ENCODE data around the gene C1QTNF9B.
"Not testable (repeated sequence)": the region's sequence is repeated elsewhere in the genome, so short reads cannot be mapped to it uniquely, and the experiment has no call there.

C1QTNF9B gene

GRCh38 chr13:23889615-23890607 is 7.4 kb downstream of the C1QTNF9B start:
- Histone ChIP-seq H3K9me3 (ENCODE audit: control insufficient read depth, low read depth, low read length) (no peaks in the 10 kb centered on the region), H3K4me1 (ENCODE audit: control insufficient read depth, low read depth, low read length) (peaks cover 14% of the 10 kb centered on the region), H3K27me3 (ENCODE audit: control insufficient read depth, insufficient read depth, low read length) (no peaks in the 10 kb centered on the region), H3K36me3 (ENCODE audit: control insufficient read depth, low read depth, low read length) (peaks cover 2% of the 10 kb centered on the region), H3K4me3 (ENCODE audit: low read length) (peak overlapping the region; percentile 42), H3K27ac (ENCODE audit: low read length) (no peak overlapping the region), H3K9ac (ENCODE audit: low read length) (no peak overlapping the region)

GRCh38 chr13:23888658-23889614 is 8.4 kb downstream of the C1QTNF9B start, which contains the start of gene MIPEP:
Gene MIPEP (minus strand): TSS chr13:23889400. CDS start chr13:23889320, 80 bp downstream.
- H3K9ac ChIP-seq (ENCODE audit: low read length) = peak within 1 kb of the TSS; percentile 83
- H3K36me3 ChIP-seq (ENCODE audit: control insufficient read depth, low read depth, low read length) = peaks cover 2% of the 10 kb centered on the region
- peaks cover 14% of the 10 kb centered on the region for H3K4me1 ChIP-seq (ENCODE audit: control insufficient read depth, low read depth, low read length)
- no peaks in the 10 kb centered on the region for H3K9me3 ChIP-seq (ENCODE audit: control insufficient read depth, low read depth, low read length)
- peak within 1 kb of the TSS; percentile 65 for H3K27ac ChIP-seq (ENCODE audit: low read length)
- no peaks in the 10 kb centered on the region for H3K27me3 ChIP-seq (ENCODE audit: control insufficient read depth, insufficient read depth, low read length)
- H3K4me3 ChIP-seq (ENCODE audit: low read length) = peak within 1 kb of the TSS; percentile 97

- H3K27ac ChIP-seq (ENCODE audit: low read length); H3K9ac ChIP-seq (ENCODE audit: low read length); H3K36me3 ChIP-seq (ENCODE audit: control insufficient read depth, low read depth, low read length); H3K4me1 ChIP-seq (ENCODE audit: control insufficient read depth, low read depth, low read length); H3K9me3 ChIP-seq (ENCODE audit: control insufficient read depth, low read depth, low read length); H3K4me3 ChIP-seq (ENCODE audit: low read length); H3K27me3 ChIP-seq (ENCODE audit: control insufficient read depth, insufficient read depth, low read length): not testable (repeated sequence)
Observed at GRCh38 chr13:23884361-23884760, 12.9 kb downstream of the C1QTNF9B start.

GRCh38 chr13:23883255-23883654 is 14.0 kb downstream of the C1QTNF9B start:
- Histone ChIP-seq H3K9ac (ENCODE audit: low read length) (no peak overlapping the region), H3K4me1 (ENCODE audit: control insufficient read depth, low read depth, low read length) (peaks cover 5% of the 10 kb centered on the region), H3K9me3 (ENCODE audit: control insufficient read depth, low read depth, low read length) (no peaks in the 10 kb centered on the region), H3K27ac (ENCODE audit: low read length) (no peak overlapping the region), H3K27me3 (ENCODE audit: control insufficient read depth, insufficient read depth, low read length) (no peaks in the 10 kb centered on the region), H3K4me3 (ENCODE audit: low read length) (no peak overlapping the region), H3K36me3 (ENCODE audit: control insufficient read depth, low read depth, low read length) (peaks cover 9% of the 10 kb centered on the region)

GRCh38 chr13:23881402-23881800 is 15.9 kb downstream of the C1QTNF9B start:
- not testable (repeated sequence) for H3K27me3 ChIP-seq (ENCODE audit: control insufficient read depth, insufficient read depth, low read length); H3K4me3 ChIP-seq (ENCODE audit: low read length); H3K9ac ChIP-seq (ENCODE audit: low read length); H3K9me3 ChIP-seq (ENCODE audit: control insufficient read depth, low read depth, low read length); H3K4me1 ChIP-seq (ENCODE audit: control insufficient read depth, low read depth, low read length); H3K27ac ChIP-seq (ENCODE audit: low read length)
- peaks cover 14% of the 10 kb centered on the region for H3K36me3 ChIP-seq (ENCODE audit: control insufficient read depth, low read depth, low read length)

DNA sequence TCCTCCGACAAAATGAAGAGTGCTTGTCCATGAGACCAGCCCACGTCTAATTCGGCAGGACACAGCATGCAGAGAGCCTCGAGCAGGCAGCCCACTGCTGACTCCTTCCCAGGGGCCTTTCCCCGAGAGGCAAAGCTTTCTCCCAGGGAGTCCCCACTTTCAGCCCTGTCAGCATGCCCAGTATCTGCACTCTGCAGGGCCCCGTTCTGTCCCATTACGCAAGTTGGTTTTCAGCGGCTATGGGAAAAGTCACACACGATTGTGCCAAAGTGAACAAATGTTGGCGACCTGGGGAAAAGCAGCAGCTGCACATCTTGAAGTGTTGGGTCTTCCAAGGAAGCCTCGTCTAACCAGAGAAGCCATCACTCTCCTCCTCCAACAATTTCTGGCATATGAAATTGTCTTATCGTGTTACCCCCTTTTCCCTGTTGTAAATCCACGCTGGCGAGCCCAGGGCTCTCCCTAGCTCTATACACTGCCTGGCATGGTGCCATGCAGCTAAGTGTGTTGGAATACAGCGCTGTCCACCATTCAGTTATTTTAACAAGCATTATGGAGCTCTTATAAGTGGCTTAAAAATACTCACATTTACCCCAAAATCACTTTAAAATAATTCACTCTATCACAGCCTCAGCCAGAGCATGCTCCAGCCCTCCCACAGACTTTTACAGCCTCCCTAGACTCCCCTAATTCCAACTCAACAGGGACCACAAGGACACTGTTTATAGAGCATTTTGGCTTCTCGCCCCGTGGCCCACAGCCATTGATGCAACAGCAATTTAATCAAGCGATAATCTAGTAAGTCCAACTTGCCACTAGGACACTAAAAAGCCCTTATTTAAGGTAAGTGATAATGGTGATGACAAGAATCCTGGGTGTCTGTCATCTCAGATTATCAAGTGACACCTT is 16.6 kb downstream of the C1QTNF9B start:
- not testable (repeated sequence) for H3K9me3 ChIP-seq (ENCODE audit: control insufficient read depth, low read depth, low read length); H3K27ac ChIP-seq (ENCODE audit: low read length); H3K27me3 ChIP-seq (ENCODE audit: control insufficient read depth, insufficient read depth, low read length); H3K4me1 ChIP-seq (ENCODE audit: control insufficient read depth, low read depth, low read length); H3K4me3 ChIP-seq (ENCODE audit: low read length); H3K9ac ChIP-seq (ENCODE audit: low read length)
- H3K36me3 ChIP-seq (ENCODE audit: control insufficient read depth, low read depth, low read length) = peaks cover 14% of the 10 kb centered on the region

DNA sequence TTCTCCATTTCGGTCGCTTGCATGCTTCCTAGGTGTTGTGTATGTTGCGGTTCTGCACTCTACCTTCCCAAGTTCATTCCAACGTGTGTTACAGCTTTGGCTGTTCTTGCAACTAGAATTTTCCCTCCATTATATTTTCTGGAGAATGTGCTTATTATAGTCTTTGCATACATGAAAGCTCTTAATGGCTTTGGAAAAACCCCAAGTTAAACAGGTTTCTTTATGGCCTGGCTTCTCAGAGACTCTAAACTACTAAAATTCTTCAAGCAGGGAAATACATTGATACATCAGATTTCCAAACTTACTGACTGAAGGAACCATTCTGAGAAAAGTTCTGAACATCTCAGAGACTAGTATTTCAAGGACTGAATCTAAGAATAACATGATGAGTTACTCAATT is 20.0 kb downstream of the C1QTNF9B start:
- H3K9ac ChIP-seq (ENCODE audit: low read length) = no peak overlapping the region
- no peaks in the 10 kb centered on the region for H3K9me3 ChIP-seq (ENCODE audit: control insufficient read depth, low read depth, low read length)
- H3K27ac ChIP-seq (ENCODE audit: low read length) = no peak overlapping the region
- H3K27me3 ChIP-seq (ENCODE audit: control insufficient read depth, insufficient read depth, low read length) = no peaks in the 10 kb centered on the region
- no peaks in the 10 kb centered on the region for H3K4me1 ChIP-seq (ENCODE audit: control insufficient read depth, low read depth, low read length)
- H3K4me3 ChIP-seq (ENCODE audit: low read length) = no peak overlapping the region
- peaks cover 11% of the 10 kb centered on the region for H3K36me3 ChIP-seq (ENCODE audit: control insufficient read depth, low read depth, low read length)

DNA sequence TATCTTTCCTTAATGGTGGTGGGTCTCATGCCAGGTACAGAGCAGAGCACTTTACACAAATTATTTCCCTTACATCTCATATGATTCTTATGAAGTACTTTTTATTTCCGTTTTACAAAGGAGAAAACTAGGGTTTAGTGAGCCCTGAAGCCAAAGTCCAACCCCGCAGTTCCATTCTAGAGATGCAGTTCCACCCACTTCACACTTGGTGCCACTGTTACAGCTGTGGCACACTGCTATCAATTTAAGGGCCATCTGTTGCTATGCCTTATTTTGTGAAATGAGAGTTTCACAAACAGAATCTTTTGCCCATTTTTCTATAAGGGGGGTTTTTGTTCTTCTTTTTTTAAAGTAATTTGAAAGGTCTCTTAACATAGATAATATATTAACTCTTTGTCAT is 21.0 kb downstream of the C1QTNF9B start:
- Histone ChIP-seq H3K9ac (ENCODE audit: low read length) (no peak overlapping the region), H3K4me3 (ENCODE audit: low read length) (no peak overlapping the region), H3K27me3 (ENCODE audit: control insufficient read depth, insufficient read depth, low read length) (no peaks in the 10 kb centered on the region), H3K9me3 (ENCODE audit: control insufficient read depth, low read depth, low read length) (no peaks in the 10 kb centered on the region), H3K36me3 (ENCODE audit: control insufficient read depth, low read depth, low read length) (peaks cover 11% of the 10 kb centered on the region), H3K4me1 (ENCODE audit: control insufficient read depth, low read depth, low read length) (no peaks in the 10 kb centered on the region), H3K27ac (ENCODE audit: low read length) (no peak overlapping the region)

DNA sequence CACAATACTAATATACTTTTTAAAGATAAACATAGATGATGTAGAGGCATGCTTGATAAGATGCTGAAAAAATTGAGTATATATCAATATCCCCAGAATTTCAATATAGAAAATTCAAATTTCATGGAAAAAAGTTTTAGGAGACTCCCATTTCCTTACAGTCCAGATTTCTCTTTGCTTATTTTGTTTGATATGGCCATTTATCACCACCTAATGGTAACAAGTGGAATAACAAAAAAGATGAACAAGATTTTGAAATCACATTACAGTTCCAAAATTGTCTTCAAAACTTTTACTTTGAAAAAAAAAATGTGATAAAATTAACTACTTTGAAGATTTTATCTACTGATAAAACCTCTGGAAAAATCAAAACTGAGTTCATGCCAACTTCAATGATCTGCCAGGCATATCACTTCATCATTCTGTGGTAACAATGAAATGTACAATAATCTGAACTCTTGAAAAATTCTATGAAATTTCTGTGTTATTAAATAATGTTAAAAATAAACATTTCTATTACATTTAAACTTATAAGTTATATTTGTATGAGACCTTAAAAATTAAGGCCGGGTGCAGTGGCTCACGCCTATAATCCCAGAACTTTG is 25.6 kb downstream of the C1QTNF9B start:
- H3K27ac ChIP-seq (ENCODE audit: low read length) = no peak overlapping the region
- no peaks in the 10 kb centered on the region for H3K4me1 ChIP-seq (ENCODE audit: control insufficient read depth, low read depth, low read length)
- H3K36me3 ChIP-seq (ENCODE audit: control insufficient read depth, low read depth, low read length) = peaks cover 4% of the 10 kb centered on the region
- no peaks in the 10 kb centered on the region for H3K9me3 ChIP-seq (ENCODE audit: control insufficient read depth, low read depth, low read length)
- no peaks in the 10 kb centered on the region for H3K27me3 ChIP-seq (ENCODE audit: control insufficient read depth, insufficient read depth, low read length)
- H3K9ac ChIP-seq (ENCODE audit: low read length) = no peak overlapping the region
- no peak overlapping the region for H3K4me3 ChIP-seq (ENCODE audit: low read length)

GRCh38 chr13:23870356-23871140 is 26.8 kb downstream of the C1QTNF9B start:
- H3K27me3 ChIP-seq (ENCODE audit: control insufficient read depth, insufficient read depth, low read length) = no peaks in the 10 kb centered on the region
- no peak overlapping the region for H3K27ac ChIP-seq (ENCODE audit: low read length)
- H3K36me3 ChIP-seq (ENCODE audit: control insufficient read depth, low read depth, low read length) = peaks cover 4% of the 10 kb centered on the region
- no peaks in the 10 kb centered on the region for H3K4me1 ChIP-seq (ENCODE audit: control insufficient read depth, low read depth, low read length)
- H3K9ac ChIP-seq (ENCODE audit: low read length) = no peak overlapping the region
- H3K9me3 ChIP-seq (ENCODE audit: control insufficient read depth, low read depth, low read length) = no peaks in the 10 kb centered on the region
- H3K4me3 ChIP-seq (ENCODE audit: low read length) = no peak overlapping the region
